Measurements from ENCODE around the gene HSPH1.

- TF ChIP-seq, protein P1, sequence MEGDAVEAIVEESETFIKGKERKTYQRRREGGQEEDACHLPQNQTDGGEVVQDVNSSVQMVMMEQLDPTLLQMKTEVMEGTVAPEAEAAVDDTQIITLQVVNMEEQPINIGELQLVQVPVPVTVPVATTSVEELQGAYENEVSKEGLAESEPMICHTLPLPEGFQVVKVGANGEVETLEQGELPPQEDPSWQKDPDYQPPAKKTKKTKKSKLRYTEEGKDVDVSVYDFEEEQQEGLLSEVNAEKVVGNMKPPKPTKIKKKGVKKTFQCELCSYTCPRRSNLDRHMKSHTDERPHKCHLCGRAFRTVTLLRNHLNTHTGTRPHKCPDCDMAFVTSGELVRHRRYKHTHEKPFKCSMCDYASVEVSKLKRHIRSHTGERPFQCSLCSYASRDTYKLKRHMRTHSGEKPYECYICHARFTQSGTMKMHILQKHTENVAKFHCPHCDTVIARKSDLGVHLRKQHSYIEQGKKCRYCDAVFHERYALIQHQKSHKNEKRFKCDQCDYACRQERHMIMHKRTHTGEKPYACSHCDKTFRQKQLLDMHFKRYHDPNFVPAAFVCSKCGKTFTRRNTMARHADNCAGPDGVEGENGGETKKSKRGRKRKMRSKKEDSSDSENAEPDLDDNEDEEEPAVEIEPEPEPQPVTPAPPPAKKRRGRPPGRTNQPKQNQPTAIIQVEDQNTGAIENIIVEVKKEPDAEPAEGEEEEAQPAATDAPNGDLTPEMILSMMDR (IDR thresholded peaks at IDR 0.05; ENCODE audit: low read depth, low read length): no peak
- TF ChIP-seq EZH2phosphoT487 (IDR thresholded peaks at IDR 0.05; ENCODE audit: low read depth): no peak
These were observed 9.9 kb downstream of the HSPH1 start for GRCh38 chr13:31151837-31152236.

Measured in OCI-LY3 (cell line).